Mucosa of stomach (tissue), 1 donor: ENCODE data around the gene TWIST2.

Experiments
- H3K27me3 ChIP-seq: one replicate; pipeline ENCODE4 v1.7.0; 2013; ENCODE audit warnings: mild to moderate bottlenecking, low read length; ENCODE audit not compliant: control insufficient read depth, insufficient read depth
- H3K36me3 ChIP-seq: one replicate; pipeline ENCODE4 v1.7.0; 2013; ENCODE audit warnings: low read length; ENCODE audit not compliant: control insufficient read depth, insufficient read depth
- H3K4me1 ChIP-seq: one replicate; pipeline ENCODE4 v1.7.0; 2013; ENCODE audit warnings: mild to moderate bottlenecking, low read length; ENCODE audit not compliant: control insufficient read depth, insufficient read depth
- H3K4me3 ChIP-seq: one replicate; pipeline ENCODE4 v1.7.0; 2013; ENCODE audit warnings: low read length
- H3K9ac ChIP-seq: one replicate; pipeline ENCODE4 v1.7.0; 2013; ENCODE audit warnings: mild to moderate bottlenecking, low read length, moderate library complexity
- H3K9me3 ChIP-seq: one replicate; pipeline ENCODE4 v1.7.0; 2013; ENCODE audit warnings: mild to moderate bottlenecking, low read length, moderate library complexity; ENCODE audit not compliant: control insufficient read depth
- donor health status: Pancreatic carcinoma.

TWIST2 gene

GRCh38 chr2:238852206-238852869 is 4.5 kb downstream of the TWIST2 start:
- Histone ChIP-seq H3K9ac (no peak overlapping the region), H3K36me3 (no peaks in the 10 kb centered on the region), H3K4me1 (peaks cover 3% of the 10 kb centered on the region), H3K27me3 (peaks cover 28% of the 10 kb centered on the region), H3K4me3 (no peak overlapping the region), H3K9me3 (no peaks in the 10 kb centered on the region)

- H3K9me3 ChIP-seq = no peaks in the 10 kb centered on the region
- H3K4me1 ChIP-seq = peaks cover 2% of the 10 kb centered on the region
- H3K36me3 ChIP-seq = no peaks in the 10 kb centered on the region
- no peak overlapping the region for H3K4me3 ChIP-seq
- H3K9ac ChIP-seq = no peak overlapping the region
- peaks cover 20% of the 10 kb centered on the region for H3K27me3 ChIP-seq
These were observed 5.3 kb downstream of the TWIST2 start for GRCh38 chr2:238853218-238853617.

- Histone ChIP-seq H3K36me3 (no peaks in the 10 kb centered on the region), H3K4me1 (no peaks in the 10 kb centered on the region), H3K4me3 (no peak overlapping the region), H3K9me3 (no peaks in the 10 kb centered on the region), H3K27me3 (peaks cover 15% of the 10 kb centered on the region), H3K9ac (no peak overlapping the region)
These were observed 5.8 kb downstream of the TWIST2 start for GRCh38 chr2:238853721-238854120.

GRCh38 chr2:238854246-238854645 is 6.4 kb downstream of the TWIST2 start:
- H3K9ac ChIP-seq = no peak overlapping the region
- H3K36me3 ChIP-seq = no peaks in the 10 kb centered on the region
- H3K27me3 ChIP-seq = peaks cover 9% of the 10 kb centered on the region
- H3K4me3 ChIP-seq = no peak overlapping the region
- H3K4me1 ChIP-seq = no peaks in the 10 kb centered on the region
- no peaks in the 10 kb centered on the region for H3K9me3 ChIP-seq

GRCh38 chr2:238854699-238855229 is 6.9 kb downstream of the TWIST2 start:
- H3K4me1 ChIP-seq = no peaks in the 10 kb centered on the region
- H3K4me3 ChIP-seq = no peak overlapping the region
- H3K9ac ChIP-seq = no peak overlapping the region
- no peaks in the 10 kb centered on the region for H3K36me3 ChIP-seq
- H3K27me3 ChIP-seq = peaks cover 4% of the 10 kb centered on the region
- no peaks in the 10 kb centered on the region for H3K9me3 ChIP-seq

GRCh38 chr2:238855299-238855698 is 7.4 kb downstream of the TWIST2 start:
- Histone ChIP-seq H3K9ac (no peak overlapping the region), H3K9me3 (no peaks in the 10 kb centered on the region), H3K4me3 (no peak overlapping the region), H3K27me3 (no peaks in the 10 kb centered on the region), H3K36me3 (no peaks in the 10 kb centered on the region), H3K4me1 (no peaks in the 10 kb centered on the region)

- no peak overlapping the region for H3K4me3 ChIP-seq
- H3K36me3 ChIP-seq = no peaks in the 10 kb centered on the region
- no peak overlapping the region for H3K9ac ChIP-seq
- H3K4me1 ChIP-seq = no peaks in the 10 kb centered on the region
- no peaks in the 10 kb centered on the region for H3K27me3 ChIP-seq
- H3K9me3 ChIP-seq = no peaks in the 10 kb centered on the region
These were observed 8.2 kb downstream of the TWIST2 start for GRCh38 chr2:238855891-238856580.

GRCh38 chr2:238856713-238857567 is 9.1 kb downstream of the TWIST2 start:
- no peaks in the 10 kb centered on the region for H3K36me3 ChIP-seq
- H3K4me3 ChIP-seq = no peak overlapping the region
- no peaks in the 10 kb centered on the region for H3K27me3 ChIP-seq
- no peak overlapping the region for H3K9ac ChIP-seq
- H3K9me3 ChIP-seq = no peaks in the 10 kb centered on the region
- no peaks in the 10 kb centered on the region for H3K4me1 ChIP-seq

- H3K4me3 ChIP-seq = no peak overlapping the region
- no peaks in the 10 kb centered on the region for H3K36me3 ChIP-seq
- H3K9ac ChIP-seq = no peak overlapping the region
- no peaks in the 10 kb centered on the region for H3K9me3 ChIP-seq
- no peaks in the 10 kb centered on the region for H3K27me3 ChIP-seq
- peaks cover under 1% of the 10 kb centered on the region for H3K4me1 ChIP-seq
These were observed 10.1 kb downstream of the TWIST2 start for GRCh38 chr2:238857959-238858358.

GRCh38 chr2:238859636-238860347 is 11.9 kb downstream of the TWIST2 start:
- H3K4me1 ChIP-seq = peaks cover 19% of the 10 kb centered on the region
- no peaks in the 10 kb centered on the region for H3K9me3 ChIP-seq
- H3K9ac ChIP-seq = no peak overlapping the region
- H3K4me3 ChIP-seq = no peak overlapping the region
- no peaks in the 10 kb centered on the region for H3K27me3 ChIP-seq
- H3K36me3 ChIP-seq = no peaks in the 10 kb centered on the region

GRCh38 chr2:238861013-238861730 is 13.3 kb downstream of the TWIST2 start:
- Histone ChIP-seq H3K9ac (no peak overlapping the region), H3K36me3 (no peaks in the 10 kb centered on the region), H3K27me3 (peaks cover 5% of the 10 kb centered on the region), H3K4me3 (no peak overlapping the region), H3K9me3 (no peaks in the 10 kb centered on the region), H3K4me1 (peaks cover 28% of the 10 kb centered on the region)
